BJ (cell line): Measurements from ENCODE around the gene CDC42BPB. TPM values are rescaled to one million over a fixed set of nuclear protein-coding genes. Genes with fewer than 3 reads are reported as not detected.

Experiments used
- CTCF ChIA-PET: fragments of 350-600 bp; formaldehyde crosslinking; extraction: SDS; loops from one replicate; lab custom pipeline; 2021; ENCODE audit warnings: antibody characterized with exemption, inconsistent platforms; lab: Yijun Ruan, JAX
- POLR2A ChIA-PET: fragments of 300-600 bp; sonication (Branson Sonifier 250); formaldehyde crosslinking; extraction: SDS; loops from one replicate; lab custom pipeline; 2021; ENCODE audit warnings: antibody characterized with exemption; lab: Charles Lee
- DNase-seq: peaks from one replicate; pipeline ENCODE4 v3.0.0-alpha.2; 2011; ENCODE audit warnings: low read depth
- H3K27me3 ChIP-seq: 2 replicates; pipeline ENCODE4 v1.6.0; 2011; ENCODE audit warnings: low read length; ENCODE audit not compliant: control insufficient read depth, insufficient read depth
- H3K36me3 ChIP-seq: 2 replicates; pipeline ENCODE4 v1.5.1; 2011; ENCODE audit warnings: low read length; ENCODE audit not compliant: control insufficient read depth, insufficient read depth
- H3K4me3 ChIP-seq: 2 replicates; pipeline ENCODE4 v1.5.1; 2011; ENCODE audit warnings: low read depth, mild to moderate bottlenecking, control low read depth, low read length
- CTCF ChIP-seq: IDR thresholded peaks from 2 replicates; pipeline ENCODE4 v1.5.1; 2011; ENCODE audit warnings: low read depth, mild to moderate bottlenecking, control low read depth, inconsistent platforms, low read length, moderate library complexity; ENCODE audit not compliant: insufficient read depth
- polyA plus RNA-seq: library from polyadenylated mRNA; depleted of rRNA; stranded (reverse); fragments of >200 nt; gene quantifications from 2 replicates; pipeline ENCODE4 v1.2.3, GENCODE V29; 2011

Gene CDC42BPB
- polyA plus RNA-seq, 1 experiment: 66.5 TPM

GRCh38 chr14:102905116-102906108 lies 151.9 kb downstream of the CDC42BPB start:
- POLR2A ChIA-PET: no interaction called here
- CTCF ChIA-PET: interaction anchor here (0.9 to 1.2 kb wide), 2 partner anchors 8 to 12 kb away, joined by 3 read pairs; no protein-coding TSS in a partner anchor
- no peak for TF ChIP-seq CTCF
- Histone ChIP-seq H3K36me3 (peaks cover 13% of the 10 kb centered on the region), H3K27me3 (no peaks in the 10 kb centered on the region), H3K4me3 (no peak overlapping the region)
- DNase-seq: no peak

DNA sequence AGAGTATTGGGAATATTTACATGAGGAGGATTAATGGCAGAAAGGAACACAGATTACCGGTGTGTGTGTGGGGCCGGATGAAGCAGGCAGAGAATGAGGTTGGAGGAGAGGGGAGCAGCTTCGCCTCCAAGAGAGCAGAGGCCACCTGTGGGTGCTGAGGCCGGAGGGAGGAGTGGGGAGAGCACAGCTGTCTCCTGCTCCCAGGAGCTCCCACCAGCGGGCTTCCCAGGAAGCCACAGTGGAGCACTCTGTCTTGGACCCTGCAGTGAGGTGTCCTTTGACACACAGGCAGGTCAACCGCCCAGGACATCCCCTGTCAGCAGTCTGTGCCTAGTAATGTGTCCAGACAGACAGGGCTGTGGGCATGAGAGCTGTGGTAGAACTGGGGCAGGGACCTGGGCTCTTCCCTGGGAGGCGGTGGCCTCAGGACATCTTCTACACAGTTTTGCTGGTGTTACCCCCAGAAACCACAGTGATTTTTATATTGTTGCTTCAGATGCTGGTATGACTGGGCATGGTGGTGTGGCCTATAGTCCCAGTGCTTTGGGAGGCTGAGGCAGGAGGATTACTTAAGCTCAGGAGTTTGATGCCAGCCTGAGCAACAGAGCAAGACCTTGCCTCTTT lies 153.3 kb downstream of the CDC42BPB start:
- Histone ChIP-seq H3K27me3 (no peaks in the 10 kb centered on the region), H3K36me3 (peaks cover 15% of the 10 kb centered on the region), H3K4me3 (no peak overlapping the region)
- no peak for DNase-seq
- CTCF ChIA-PET: interaction anchor here (1.2 kb wide), 1 partner anchor 14 kb away, joined by 3 read pairs; no protein-coding TSS in a partner anchor
- POLR2A ChIA-PET: no interaction called here
- TF ChIP-seq CTCF: no peak

GRCh38 chr14:102903248-102903888 lies 154.0 kb downstream of the CDC42BPB start:
- no peak for DNase-seq
- no peak for TF ChIP-seq CTCF
- CTCF ChIA-PET: no interaction called here

GRCh38 chr14:102902523-102903247 lies 154.7 kb downstream of the CDC42BPB start:
- no peaks in the 10 kb centered on the region for H3K27me3 ChIP-seq
- H3K4me3 ChIP-seq: no peak overlapping the region
- DNase-seq: no peak
- TF ChIP-seq CTCF: no peak
- peaks cover 15% of the 10 kb centered on the region for H3K36me3 ChIP-seq
- POLR2A ChIA-PET: no interaction called here
- CTCF ChIA-PET: no interaction called here

More at GRCh38 chr14:102903248-102903888, 154.0 kb downstream of the CDC42BPB start:
- Histone ChIP-seq H3K27me3 (no peaks in the 10 kb centered on the region), H3K36me3 (peaks cover 15% of the 10 kb centered on the region), H3K4me3 (no peak overlapping the region)
- POLR2A ChIA-PET: no interaction called here
